ENCODE data around the gene STRBP. TPM values are rescaled to one million over a fixed set of nuclear protein-coding genes. Genes with fewer than 3 reads are reported as not detected.
"Not testable (repeated sequence)": the region's sequence is repeated elsewhere in the genome, so short reads cannot be mapped to it uniquely, and the experiment has no call there.

Gene STRBP
- total and polyA plus RNA-seq, 2 of the 4 experiments (the other 2 are of a cell fraction) = 2.1 to 2.5 TPM

- H3K9ac ChIP-seq (ENCODE audit: low read depth, low read length); H4K8ac ChIP-seq (ENCODE audit: low read depth in 2 of 2, low read length in 2 of 2); H3K36me3 ChIP-seq (ENCODE audit: control insufficient read depth, insufficient read depth, low read length); intact Hi-C loops (cut with micrococcal nuclease); H2BK20ac ChIP-seq (ENCODE audit: low read depth, low read length); H3K9me3 ChIP-seq (ENCODE audit: control insufficient read depth, insufficient read depth, low read length); H2AK9ac ChIP-seq (replicated peaks; ENCODE audit: low read depth, low read length, poor library complexity); DNase-seq; H3K4me3 ChIP-seq (ENCODE audit: insufficient read depth, low read depth, low read length); H3K27ac ChIP-seq (ENCODE audit: insufficient read depth, low read length); H3K4me1 ChIP-seq (ENCODE audit: control insufficient read depth, insufficient read depth, low read length); H2AFZ ChIP-seq (replicated peaks; ENCODE audit: low read length, poor library complexity); H2BK5ac ChIP-seq (ENCODE audit: low read depth, low read length, poor library complexity, severe bottlenecking); H2BK120ac ChIP-seq (ENCODE audit: low read depth, low read length); H2BK15ac ChIP-seq (ENCODE audit: low read depth, low read length); ATAC-seq (ENCODE audit: low read depth); H3K56ac ChIP-seq (ENCODE audit: extremely low read depth, insufficient read depth, low read length); H3K23ac ChIP-seq (ENCODE audit: low read depth, low read length); H3K14ac ChIP-seq (replicated peaks; ENCODE audit: low read depth, low read length); dilution Hi-C loops (cut with HindIII; ENCODE audit: low sequenced_read_pairs, unreplicated experiment); H3K4me2 ChIP-seq (ENCODE audit: low read depth, low read length); H3K4ac ChIP-seq (ENCODE audit: low read depth, low read length); H4K20me1 ChIP-seq (ENCODE audit: insufficient read depth, low read length); H3K79me1 ChIP-seq (ENCODE audit: low read depth in 1 of 2, low read length in 2 of 2); H3K18ac ChIP-seq (ENCODE audit: low read depth, low read length); H2AK5ac ChIP-seq (ENCODE audit: low read depth, low read length); H4K91ac ChIP-seq (ENCODE audit: insufficient read depth, low read depth, low read length); POLR2A ChIA-PET (ENCODE audit: unreplicated experiment); CTCF ChIA-PET; BruUV-seq (replicated peaks); H4K5ac ChIP-seq (ENCODE audit: low read depth, low read length); in situ Hi-C loops (cut with MboI; ENCODE audit: low sequenced_read_pairs); H3K9me1 ChIP-seq (ENCODE audit: insufficient read depth, low read length): not testable (repeated sequence)
- H3K27me3 ChIP-seq (ENCODE audit: control insufficient read depth, insufficient read depth, low read length) = peaks cover 27% of the 10 kb centered on the region
- no CpG with 5 or more reads among the region's 4 CpGs for WGBS, 2 experiments (ENCODE audit: extremely low coverage in 2 of 2, insufficient read length in 1 of 2)
Measured at GRCh38 chr9:123278879-123279493, 10.6 kb upstream of the STRBP start.

Data from IMR-90 (cell line).